ENCODE data around the gene APBB2.

The APBB2 gene

GRCh38 chr4:41104155-41104554, 110.2 kb downstream of the APBB2 start:
- ChIA-PET CTCF (interaction anchor here (0.9 kb wide), 1 partner anchor 14 kb away, joined by 3 read pairs; no protein-coding TSS in a partner anchor), POLR2A (no interaction called here)
- DNase-seq (ENCODE audit: extremely low spot score) = no peak
- TF ChIP-seq, protein P1, sequence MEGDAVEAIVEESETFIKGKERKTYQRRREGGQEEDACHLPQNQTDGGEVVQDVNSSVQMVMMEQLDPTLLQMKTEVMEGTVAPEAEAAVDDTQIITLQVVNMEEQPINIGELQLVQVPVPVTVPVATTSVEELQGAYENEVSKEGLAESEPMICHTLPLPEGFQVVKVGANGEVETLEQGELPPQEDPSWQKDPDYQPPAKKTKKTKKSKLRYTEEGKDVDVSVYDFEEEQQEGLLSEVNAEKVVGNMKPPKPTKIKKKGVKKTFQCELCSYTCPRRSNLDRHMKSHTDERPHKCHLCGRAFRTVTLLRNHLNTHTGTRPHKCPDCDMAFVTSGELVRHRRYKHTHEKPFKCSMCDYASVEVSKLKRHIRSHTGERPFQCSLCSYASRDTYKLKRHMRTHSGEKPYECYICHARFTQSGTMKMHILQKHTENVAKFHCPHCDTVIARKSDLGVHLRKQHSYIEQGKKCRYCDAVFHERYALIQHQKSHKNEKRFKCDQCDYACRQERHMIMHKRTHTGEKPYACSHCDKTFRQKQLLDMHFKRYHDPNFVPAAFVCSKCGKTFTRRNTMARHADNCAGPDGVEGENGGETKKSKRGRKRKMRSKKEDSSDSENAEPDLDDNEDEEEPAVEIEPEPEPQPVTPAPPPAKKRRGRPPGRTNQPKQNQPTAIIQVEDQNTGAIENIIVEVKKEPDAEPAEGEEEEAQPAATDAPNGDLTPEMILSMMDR (IDR thresholded peaks at IDR 0.05; ENCODE audit: control extremely low read depth, extremely low read depth, low read depth, missing control alignments) = no peak

DNA sequence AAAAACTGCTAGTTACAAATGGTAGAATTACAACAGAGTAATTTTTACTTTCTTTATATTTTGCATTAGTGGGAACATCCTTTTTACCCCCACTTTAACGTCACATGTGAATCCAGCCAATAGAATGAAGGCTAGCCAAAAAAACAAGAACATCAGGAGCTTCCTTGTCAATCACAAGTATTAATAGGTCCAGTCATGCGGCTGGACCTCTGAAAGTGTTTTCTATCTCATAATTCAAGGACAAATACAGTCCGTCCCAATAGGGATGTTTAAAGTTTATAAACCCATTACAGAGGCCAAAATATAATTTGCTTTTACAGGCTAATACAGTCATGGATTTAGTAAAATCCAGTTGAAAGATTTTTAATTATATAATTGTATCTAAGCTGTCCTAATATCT, 110.7 kb downstream of the APBB2 start:
- DNase-seq (ENCODE audit: extremely low spot score) = no peak
- TF ChIP-seq, protein P1 (IDR thresholded peaks at IDR 0.05; ENCODE audit: control extremely low read depth, extremely low read depth, low read depth, missing control alignments) = no peak
- POLR2A ChIA-PET = no interaction called here
- CTCF ChIA-PET = interaction anchor here (0.9 kb wide), 1 partner anchor 15 kb away, joined by 3 read pairs; no protein-coding TSS in a partner anchor

- CTCF ChIA-PET = no interaction called here
- TF ChIP-seq, protein P1 (IDR thresholded peaks at IDR 0.05; ENCODE audit: control extremely low read depth, extremely low read depth, low read depth, missing control alignments) = no peak
- no peak for DNase-seq (ENCODE audit: extremely low spot score)
- POLR2A ChIA-PET = no interaction called here
Observed at GRCh38 chr4:41102414-41103092, 111.8 kb downstream of the APBB2 start.

GRCh38 chr4:41098093-41099048, 116.0 kb downstream of the APBB2 start:
- CTCF ChIA-PET = interaction anchor here (1.6 kb wide), 1 partner anchor 9 kb away, joined by 10 read pairs; no protein-coding TSS in a partner anchor
- TF ChIP-seq, protein P1 (IDR thresholded peaks at IDR 0.05; ENCODE audit: control extremely low read depth, extremely low read depth, low read depth, missing control alignments) = no peak
- no peak for DNase-seq (ENCODE audit: extremely low spot score)
- POLR2A ChIA-PET = no interaction called here

DNA sequence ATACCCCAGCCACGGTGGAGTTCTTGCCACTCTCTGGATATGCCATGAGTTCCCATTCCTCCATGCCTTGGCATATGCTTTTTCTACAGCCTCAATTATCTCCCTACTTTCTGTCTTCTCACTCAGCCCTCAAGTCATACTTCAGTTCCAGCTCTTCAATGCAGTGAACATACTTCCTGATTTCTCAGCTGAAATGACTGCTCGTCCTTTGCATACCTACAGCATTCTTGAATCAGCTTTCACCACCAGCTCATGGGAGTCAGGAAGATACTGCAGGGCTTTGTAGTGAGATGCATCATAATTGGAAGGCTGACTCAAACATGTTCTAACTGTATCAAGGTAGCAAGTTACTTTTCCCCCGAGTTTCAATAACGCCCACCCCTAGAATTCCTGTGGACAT, 118.4 kb downstream of the APBB2 start:
- POLR2A ChIA-PET = no interaction called here
- CTCF ChIA-PET = no interaction called here
- TF ChIP-seq, protein P1 (IDR thresholded peaks at IDR 0.05; ENCODE audit: control extremely low read depth, extremely low read depth, low read depth, missing control alignments) = no peak
- no peak for DNase-seq (ENCODE audit: extremely low spot score)

DNA sequence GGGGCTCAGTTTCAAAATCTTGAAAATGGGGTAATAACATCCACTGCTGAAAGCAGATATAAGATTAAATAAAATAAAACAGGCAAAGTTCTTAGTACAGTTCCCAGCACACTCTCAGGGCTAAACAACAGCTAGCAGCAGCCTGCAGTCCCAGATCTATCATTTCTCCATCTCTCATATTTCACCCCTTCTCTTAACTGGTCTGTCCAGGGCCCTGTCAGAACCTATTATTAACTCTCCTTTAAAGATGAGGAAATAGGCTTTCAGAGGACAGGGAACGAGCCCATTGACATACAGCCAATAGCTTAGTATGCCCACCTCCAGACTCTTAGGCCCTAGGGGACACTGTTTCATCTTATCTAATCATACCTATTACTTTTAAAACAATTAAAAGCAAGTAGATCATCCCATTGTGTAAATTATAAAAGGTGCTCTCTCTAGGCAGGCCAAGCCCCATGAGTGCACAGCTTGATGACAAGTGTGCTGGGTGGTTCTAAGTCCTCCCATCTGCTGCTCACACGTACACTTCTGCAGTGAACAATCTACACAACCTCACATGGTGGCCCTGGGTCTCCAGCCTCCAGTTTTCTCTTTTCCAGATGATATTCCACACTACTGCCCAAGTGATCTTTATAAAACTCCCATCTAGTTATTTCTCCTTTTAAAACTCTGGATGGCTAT, 119.0 kb downstream of the APBB2 start:
- TF ChIP-seq, protein P1 (IDR thresholded peaks at IDR 0.05; ENCODE audit: control extremely low read depth, extremely low read depth, low read depth, missing control alignments) = no peak
- ChIA-PET CTCF (no interaction called here), POLR2A (no interaction called here)
- DNase-seq (ENCODE audit: extremely low spot score) = no peak

Measured in GM10248 (cell line).